Activated T-helper 1 cell treated with anti-CD3 and anti-CD28 coated beads, Interleukin-2, amount 50 U/mL, for 16 hours (primary cell): ENCODE measurements around the gene BACE1.
"Not testable (repeated sequence)": the region's sequence is repeated elsewhere in the genome, so short reads cannot be mapped to it uniquely, and the experiment has no call there.

Experiments
- DNase-seq, 2 donors: peaks; one replicate each; pipeline ENCODE4 v3.0.0-alpha.2; 2020; ENCODE audit warnings: low read depth in 1 of 2, low spot score in 1 of 2

Gene BACE1

DNA sequence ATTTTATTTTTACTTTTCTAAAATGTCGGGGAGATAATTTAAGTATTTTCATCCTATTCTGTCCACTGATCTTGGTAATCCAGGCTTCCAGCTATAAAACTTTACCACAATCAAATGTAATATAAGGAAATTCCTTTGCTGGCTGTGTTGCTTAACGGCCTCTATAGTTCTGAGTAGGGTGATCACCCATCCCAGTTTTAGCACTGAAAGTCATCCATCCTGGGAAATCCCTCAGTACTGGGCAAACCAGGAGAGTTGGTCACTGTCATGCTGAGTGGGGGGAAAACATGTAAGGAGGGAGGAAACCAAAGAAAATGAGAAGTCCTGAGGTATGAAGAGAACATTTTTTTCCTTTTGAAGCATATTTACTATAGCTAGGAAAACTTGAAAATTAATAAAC is 37.7 kb downstream of the BACE1 start:
- no peak for DNase-seq

DNA sequence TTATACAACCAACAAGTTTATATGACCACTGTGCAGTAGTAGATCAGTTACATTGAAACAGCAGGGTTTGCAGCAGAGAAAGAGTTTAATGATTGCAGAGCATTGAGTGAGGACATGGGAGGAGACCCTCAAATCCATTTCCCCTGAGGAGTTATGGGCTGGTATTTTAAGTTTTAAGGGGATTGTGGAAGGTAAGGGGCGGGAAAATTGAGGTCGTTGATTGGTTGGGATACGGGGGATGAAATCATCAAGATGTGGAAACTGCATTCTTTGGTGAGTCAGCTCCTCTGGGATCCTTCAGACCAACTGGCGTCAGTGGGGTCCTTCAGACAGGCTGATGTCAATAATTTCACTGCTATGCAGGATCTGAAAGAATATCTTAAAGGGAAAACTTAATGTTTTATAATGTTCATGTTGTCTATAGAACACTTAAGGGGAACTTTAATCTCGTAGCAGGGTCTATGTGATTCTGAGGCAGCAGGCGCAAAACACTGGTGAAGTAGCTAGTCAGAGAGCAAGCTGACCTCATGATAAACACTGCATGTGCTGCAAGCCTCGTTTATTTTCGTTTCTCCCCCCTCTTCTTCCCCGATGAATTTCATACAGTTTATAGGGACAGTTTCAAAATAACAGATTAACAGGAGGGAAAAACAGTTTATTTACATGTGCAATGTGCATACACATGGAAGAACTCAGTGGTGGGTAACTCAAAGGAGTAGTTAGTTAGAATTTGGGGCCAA is 42.3 kb downstream of the BACE1 start:
- DNase-seq = no peak

DNA sequence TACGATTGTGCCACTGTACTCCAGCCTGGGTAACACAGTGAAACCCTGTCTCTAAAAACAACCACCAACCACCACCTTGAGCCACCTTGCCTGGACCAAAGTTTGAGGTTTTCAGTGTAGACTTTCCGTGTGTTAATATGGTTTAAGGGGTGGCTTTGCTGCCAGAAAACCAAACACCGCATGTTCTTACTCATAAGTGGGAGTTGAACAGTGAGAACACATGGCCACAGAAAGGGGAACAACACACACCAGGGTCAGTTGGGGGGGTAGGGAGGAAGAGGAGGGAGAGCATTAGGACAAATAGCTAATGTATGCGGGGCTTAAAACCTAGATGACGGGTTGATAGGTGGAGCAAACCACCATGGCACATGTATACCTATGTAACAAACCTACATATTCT is 43.9 kb downstream of the BACE1 start:
- not testable (repeated sequence) for DNase-seq

DNA sequence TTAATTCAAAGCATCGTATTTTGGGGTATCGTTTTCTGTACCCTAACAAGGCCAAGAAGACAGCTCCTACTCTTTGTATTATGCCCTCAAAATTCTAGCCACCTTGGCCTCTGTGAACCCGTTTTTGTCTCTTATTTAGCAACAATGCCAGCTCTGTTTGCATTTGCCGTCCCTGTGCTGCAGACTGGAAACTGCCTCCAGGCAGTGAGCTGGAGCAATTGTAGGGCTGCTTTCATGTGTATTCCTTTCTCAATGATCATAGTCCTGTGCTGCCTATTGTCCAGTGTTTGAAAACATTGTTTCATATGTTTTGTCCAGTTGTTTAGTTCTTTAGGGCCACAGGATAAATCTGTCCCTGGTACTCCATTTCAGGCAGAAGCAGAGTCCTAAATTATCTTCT is 44.8 kb downstream of the BACE1 start:
- DNase-seq = no peak

DNA sequence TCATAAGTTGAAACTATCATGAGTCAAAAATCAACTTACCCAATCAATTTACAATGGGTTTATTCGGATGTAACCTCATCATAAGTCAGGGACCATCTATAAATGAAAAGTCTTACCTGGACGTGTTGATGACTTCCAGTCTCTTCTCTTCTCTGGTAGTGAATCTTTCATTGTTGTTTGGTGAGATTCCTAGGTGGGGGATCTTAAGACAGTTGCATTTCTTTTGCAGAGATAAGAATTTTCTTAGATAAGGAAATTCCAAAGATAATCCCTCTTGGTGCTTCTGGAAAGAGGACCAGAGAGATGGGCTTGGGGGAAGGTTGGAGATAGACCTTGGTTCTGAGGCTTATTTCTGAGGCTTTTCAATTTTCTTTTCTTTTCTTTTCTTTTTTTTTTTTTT is 46.2 kb downstream of the BACE1 start:
- DNase-seq = no peak

DNA sequence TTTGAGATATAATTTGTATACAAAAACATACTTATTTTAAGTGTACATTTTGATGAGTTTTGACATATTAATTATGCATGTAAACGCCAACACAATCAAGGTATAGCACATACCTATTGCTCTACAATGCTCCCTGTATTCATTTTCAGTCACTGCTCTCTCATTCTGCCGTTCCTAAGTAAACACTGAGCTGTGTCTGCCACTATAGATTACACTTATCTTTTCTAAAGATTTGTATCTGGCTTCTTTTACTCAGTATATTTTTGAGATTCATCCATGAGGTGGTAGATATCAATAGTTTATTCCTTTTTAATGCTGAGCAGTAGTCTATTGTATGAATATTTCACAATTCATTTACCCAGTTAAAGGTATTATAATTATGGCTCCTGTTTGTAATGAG is 50.3 kb downstream of the BACE1 start:
- DNase-seq = no peak

DNA sequence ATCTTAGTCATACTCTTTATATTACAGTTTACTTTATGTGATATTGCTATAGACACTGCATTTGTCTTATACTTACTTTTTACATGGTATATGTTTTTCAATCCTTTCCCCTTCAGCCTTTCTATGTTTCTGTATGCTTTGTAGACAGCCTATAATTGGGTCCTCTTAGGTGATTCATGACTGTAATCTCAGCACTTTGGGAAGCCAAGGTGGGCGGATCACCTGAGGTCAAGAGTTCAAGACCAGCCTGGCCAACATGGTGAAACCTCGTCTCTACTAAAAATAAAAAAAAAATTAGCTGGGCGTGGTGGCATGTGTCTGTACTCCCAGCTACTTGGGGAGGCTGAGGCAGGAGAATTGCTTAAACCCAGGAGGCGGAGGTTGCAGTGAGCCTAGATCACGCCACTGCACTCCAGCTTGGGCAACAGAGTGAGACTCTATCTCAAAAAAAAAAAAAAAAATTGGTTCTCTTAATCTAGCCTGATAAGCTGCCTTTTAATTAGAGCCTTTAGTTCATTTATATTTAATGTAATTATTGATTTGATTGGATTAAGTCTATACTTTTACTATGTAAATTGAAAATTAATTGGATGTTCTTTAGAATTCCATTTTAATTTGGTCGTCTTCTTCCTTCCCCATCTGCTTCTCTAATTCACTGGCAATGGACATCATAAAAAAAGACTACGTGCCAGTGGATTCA is 51.3 kb downstream of the BACE1 start:
- not testable (repeated sequence) for DNase-seq

DNA sequence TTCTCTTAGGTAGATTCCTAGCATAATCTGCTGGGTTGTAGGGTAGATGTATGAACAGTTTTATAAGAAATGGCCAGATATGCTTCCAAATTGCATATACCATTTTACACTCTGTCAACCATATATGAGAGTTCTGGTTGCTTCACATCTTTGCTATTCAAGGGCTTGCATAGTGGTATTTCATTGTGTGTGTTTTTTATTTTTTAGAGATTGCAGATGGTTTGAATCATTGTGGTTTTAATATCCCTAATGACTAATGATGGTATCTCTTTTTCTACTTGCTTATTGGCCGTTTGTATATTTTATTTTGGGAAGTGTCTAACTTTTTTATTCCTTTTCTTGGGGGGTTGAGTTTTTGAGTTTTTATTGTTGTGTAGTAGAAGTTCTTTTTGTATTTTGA is 56.6 kb downstream of the BACE1 start:
- DNase-seq = no peak

DNA sequence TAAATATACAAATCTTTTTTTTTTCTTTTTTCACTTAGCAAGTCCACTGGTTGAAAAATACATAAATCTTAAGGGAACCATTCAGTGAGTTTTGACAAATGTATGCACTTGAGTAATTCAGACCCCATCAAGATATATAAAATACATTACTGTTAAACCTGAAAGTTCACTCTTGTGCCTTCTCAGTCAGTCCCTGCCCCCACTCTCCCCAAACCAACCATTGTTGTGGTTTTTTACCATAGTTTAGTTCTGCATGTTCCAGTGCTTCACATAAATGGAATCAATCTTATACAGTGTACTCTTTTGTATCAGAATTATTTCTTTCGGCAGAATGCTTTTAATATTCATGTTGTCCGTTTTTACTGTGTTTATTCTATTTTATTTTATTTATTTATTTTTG is 57.5 kb downstream of the BACE1 start:
- no peak for DNase-seq

DNA sequence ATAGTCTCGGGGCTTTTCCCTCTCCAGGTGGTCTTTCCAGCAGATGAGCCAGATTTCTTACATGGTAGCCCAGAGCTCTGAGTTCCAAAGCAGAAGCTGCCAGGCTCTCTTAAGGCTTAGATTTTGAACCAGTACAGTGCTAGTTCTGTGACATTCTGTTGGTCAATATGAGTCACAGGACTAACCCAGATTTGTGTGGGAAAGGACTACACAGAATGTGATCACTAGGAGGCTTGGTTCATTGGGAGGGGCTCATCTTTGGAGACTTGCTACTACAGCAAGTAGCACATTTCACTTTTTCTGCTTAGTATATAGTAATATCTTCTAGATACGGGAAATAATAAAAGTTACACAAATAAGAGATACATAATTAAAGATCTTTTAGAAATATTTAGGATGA is 59.5 kb downstream of the BACE1 start:
- no peak for DNase-seq

DNA sequence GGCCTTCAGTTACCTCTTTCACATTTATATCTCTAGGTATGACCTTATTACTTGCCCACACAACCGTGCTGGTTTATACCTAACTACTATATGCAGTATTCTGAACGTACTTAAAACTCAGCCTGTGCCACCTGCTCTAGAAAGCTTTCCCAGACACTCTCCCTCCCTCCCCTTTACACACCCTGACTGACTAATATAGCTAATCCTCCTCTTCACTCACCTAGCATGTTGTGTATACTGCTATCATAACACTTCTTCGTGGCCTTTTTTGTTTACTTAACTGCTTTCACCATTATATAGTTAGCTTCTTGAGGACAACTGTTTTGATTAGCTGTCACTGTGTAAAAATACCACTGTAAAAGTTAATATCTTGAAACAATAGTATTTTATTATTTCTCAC is 60.1 kb downstream of the BACE1 start:
- DNase-seq = no peak

DNA sequence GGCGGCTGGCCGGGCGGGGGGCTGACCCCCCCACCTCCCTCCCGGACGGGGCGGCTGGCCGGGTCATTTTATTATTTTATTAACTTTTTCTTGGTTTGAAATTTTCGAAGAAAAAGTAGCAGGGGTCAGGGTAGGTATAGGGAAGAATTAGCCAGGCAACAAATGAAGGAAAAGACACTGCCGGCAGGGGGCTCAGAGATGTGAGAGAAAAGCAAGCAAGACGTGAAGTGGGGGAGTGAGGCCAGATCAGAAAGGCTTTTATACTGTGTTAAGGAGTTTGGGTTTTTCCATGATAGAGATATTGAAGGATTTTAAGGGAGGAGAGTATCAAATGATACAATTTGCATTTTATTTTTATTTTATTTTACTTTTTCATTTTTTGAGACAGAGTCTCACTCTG is 64.5 kb downstream of the BACE1 start:
- no peak for DNase-seq

DNA sequence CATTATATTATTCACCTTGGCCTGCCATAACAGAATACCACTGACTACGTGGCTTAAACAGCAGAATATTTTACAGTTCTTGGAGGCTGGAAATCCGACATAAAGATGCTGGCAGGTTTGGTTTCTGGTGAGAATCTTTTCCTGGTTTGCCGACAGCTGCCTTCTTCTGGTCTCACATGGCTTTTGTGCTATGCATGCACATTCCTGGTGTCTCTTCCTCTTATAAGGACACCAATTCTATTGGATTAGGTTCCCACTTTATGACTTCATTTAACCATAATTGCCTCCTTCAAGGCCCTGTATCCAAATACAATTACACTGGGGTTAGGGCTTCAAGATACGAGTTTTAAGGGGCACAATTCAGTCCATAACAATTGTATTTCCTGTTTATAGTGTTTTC is 66.5 kb downstream of the BACE1 start:
- DNase-seq = no peak

DNA sequence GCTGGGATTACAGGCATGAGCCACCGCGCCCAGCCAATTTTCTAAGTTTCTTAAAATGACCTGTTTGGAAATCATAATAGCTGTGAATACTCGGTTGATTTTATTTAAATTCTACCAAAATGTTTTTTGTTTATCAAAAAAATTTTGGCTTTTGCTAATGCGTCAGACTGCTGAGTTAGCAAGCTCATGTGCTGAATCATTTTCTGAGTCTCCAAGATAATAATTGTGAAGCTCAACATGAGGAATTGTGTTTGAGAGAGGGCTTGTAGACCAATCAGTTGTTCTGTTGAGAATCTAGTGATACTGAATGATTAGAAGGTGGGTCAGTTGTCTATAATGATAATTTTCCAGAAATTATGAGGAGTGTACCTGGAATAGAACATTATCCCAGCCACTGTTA is 67.7 kb downstream of the BACE1 start:
- DNase-seq = no peak

DNA sequence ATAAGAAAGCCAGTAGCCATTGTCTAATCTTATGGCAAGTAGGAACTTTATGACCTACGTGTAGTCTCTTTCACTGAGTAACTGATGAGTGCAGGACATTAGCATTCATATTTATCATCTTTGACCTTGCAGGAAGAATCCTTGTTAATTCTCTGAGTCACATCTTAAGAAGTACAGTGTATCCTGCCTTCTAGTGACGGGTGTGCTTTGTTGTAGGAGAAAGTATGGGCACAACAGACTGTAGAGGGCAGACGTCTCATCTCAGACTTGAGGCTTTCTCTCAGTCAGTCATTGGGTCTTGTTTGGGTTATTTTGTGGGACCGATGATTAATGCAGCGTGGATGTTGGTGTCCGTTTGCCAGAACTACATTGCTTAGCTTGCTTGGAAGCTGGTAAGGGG is 76.8 kb downstream of the BACE1 start:
- DNase-seq = no peak

DNA sequence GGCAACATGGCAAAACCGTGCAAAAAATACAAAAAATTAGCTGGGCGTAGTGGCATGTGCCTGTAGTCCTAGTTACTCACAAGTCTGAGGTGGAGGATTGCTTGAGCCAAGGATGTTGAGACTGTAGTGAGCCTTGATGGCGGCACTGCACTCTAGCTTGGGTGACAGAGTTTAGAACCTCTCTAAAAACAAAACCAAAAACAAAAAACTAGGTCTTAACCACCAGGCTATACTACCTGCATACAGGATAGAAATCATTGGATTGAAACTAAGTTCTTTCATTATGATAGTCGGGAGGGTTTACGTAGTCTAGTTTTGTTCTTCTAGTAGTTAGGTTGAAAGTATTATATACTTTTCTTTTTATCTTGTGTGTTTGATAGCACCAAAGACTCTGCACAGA is 77.8 kb downstream of the BACE1 start:
- no peak for DNase-seq
